Endometrial microvascular endothelial cells (primary cell): ENCODE results near the gene CSNK2A1. TPM values are rescaled to one million over a fixed set of nuclear protein-coding genes. Genes with fewer than 3 reads are reported as not detected.
"Not testable (repeated sequence)": the region's sequence is repeated elsewhere in the genome, so short reads cannot be mapped to it uniquely, and the experiment has no call there.

ENCODE experiments used
- in situ Hi-C: cut with HindIII; loops from 2 replicates; pipeline ENCODE4 v1.10.0; 2017; ENCODE audit warnings: low sequenced_read_pairs, low pct_unique_long_range_greater_than_20kb; ENCODE audit errors: inconsistent ontology term
- total RNA-seq: library from RNA; depleted of rRNA; stranded (reverse); fragments of >200 nt; gene quantifications from one replicate; pipeline ENCODE4 v1.2.3, GENCODE V29; 2015; ENCODE audit errors: inconsistent ontology term

Gene CSNK2A1
- 102 TPM for total RNA-seq

GRCh38 chr20:543369-544152 is at the start of gene CSNK2A1:
CSNK2A1 (minus strand) TSS chr20:543790; CDS start chr20:508551, 35,239 bp downstream.
- in situ Hi-C loops, result no loop called here

GRCh38 chr20:592506-592905 is 48.9 kb upstream of the CSNK2A1 start:
- in situ Hi-C loops, result no loop called here

GRCh38 chr20:591941-592340 is 48.4 kb upstream of the CSNK2A1 start:
- in situ Hi-C loops, result no loop called here

- in situ Hi-C loops, result no loop called here
These were observed 45.5 kb upstream of the CSNK2A1 start for GRCh38 chr20:588932-589672.

GRCh38 chr20:588476-588875 is 44.9 kb upstream of the CSNK2A1 start:
- in situ Hi-C loops, result no loop called here

- in situ Hi-C loops, result no loop called here
These were observed 41.3 kb upstream of the CSNK2A1 start for GRCh38 chr20:584971-585301.

GRCh38 chr20:584161-584970 is 40.8 kb upstream of the CSNK2A1 start:
- in situ Hi-C loops, result no loop called here

GRCh38 chr20:582204-582603 is 38.6 kb upstream of the CSNK2A1 start:
- in situ Hi-C loops, result no loop called here

- in situ Hi-C loops, result not testable (repeated sequence)
These were observed 35.5 kb upstream of the CSNK2A1 start for GRCh38 chr20:578940-579690.

- in situ Hi-C loops, result no loop called here
These were observed 33.7 kb upstream of the CSNK2A1 start for GRCh38 chr20:577167-577791.

GRCh38 chr20:576156-576555 is 32.6 kb upstream of the CSNK2A1 start:
- in situ Hi-C loops, result no loop called here

GRCh38 chr20:575230-575629 is 31.6 kb upstream of the CSNK2A1 start:
- in situ Hi-C loops, result no loop called here

- in situ Hi-C loops, result no loop called here
These were observed 30.8 kb upstream of the CSNK2A1 start for GRCh38 chr20:574297-574942.

GRCh38 chr20:573414-574296 is 30.1 kb upstream of the CSNK2A1 start:
- in situ Hi-C loops, result no loop called here

- in situ Hi-C loops, result no loop called here
These were observed 29.1 kb upstream of the CSNK2A1 start for GRCh38 chr20:572727-573126.

GRCh38 chr20:571754-572441 is 28.3 kb upstream of the CSNK2A1 start:
- in situ Hi-C loops, result no loop called here
